Subcutaneous adipose tissue (tissue), 4 donors: ENCODE results near the gene SSBP3. TPM values are rescaled to one million over a fixed set of nuclear protein-coding genes. Genes with fewer than 3 reads are reported as not detected.

ENCODE experiments used
- CTCF ChIP-seq: fragments of 450-650 bp; IDR thresholded peaks from one replicate; pipeline ENCODE4 v1.5.1; 2016; ENCODE audit warnings: low read depth, mild to moderate bottlenecking, control low read depth, antibody characterized with exemption, moderate library complexity
- total RNA-seq, 4 donors: library from RNA; depleted of rRNA; stranded (reverse); fragments of >200 nt; gene quantifications; one replicate each; pipeline ENCODE4 v1.1.0, GENCODE V29; 2016

SSBP3 gene
- total RNA-seq, 4 donors from 2014 or later, result 19.7 to 28.1 (median 25.1) TPM

DNA sequence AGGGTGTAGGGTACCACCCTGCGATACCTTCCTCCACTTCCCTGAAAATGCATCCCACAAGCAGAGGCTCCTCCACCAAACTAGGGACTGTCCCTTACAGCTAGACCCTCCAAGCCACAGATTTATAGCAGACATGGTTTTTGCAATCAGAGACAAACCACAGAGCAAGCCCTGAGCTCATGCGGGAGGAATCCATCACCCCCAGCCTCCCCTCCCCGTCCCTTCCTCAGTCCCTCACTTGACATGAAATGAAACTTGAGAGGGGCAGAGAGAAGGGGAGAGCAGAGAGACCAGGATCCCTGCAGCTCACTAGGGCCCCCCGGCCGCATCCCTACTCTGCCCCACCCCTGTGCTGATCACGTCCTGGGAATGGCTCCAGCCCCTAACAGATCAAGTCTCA lies 111.3 kb downstream of the SSBP3 start:
- no peak for TF ChIP-seq CTCF

DNA sequence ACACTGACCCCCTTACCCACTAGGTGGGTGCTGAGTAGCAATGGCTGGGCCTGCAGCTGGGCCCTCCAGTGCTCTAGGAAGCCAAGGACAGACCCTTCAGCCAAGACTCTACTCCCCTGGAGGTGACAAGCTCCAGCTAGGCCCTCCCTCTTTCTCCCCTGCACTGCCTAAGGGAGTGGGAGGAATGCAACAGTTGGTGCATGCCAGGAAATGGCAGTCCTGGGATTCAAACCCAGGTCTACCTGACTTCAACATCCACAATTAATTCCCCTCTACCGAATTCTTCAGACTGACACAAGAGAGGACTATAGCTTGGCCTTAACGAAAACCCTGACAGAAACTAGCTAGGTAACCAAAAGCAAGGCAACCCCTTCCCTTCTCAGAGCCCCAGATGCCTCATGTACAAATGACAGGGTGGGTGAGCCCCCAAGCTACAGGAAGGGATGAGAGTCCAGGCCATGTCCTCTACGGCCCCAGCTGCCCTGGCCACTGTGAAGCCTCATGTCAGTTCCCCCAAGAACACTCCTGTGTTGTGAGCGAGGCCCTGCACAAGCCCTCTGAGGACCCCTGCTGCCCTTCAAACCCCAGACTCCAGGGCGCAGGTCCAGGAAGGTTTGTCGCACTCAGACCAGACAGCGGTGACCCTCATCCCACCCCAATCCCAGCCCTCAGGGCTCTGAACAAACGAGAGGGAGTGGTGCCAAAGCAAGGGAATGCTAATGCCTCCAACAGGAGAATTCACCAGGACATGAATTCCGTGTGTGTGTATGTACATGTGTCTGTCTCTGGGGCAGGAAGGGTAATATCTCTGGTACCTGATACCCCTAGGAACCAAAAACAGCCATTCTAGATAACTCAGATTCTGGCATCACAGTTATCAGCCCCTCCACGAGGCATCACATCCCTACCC lies 113.9 kb downstream of the SSBP3 start:
- no peak for TF ChIP-seq CTCF

DNA sequence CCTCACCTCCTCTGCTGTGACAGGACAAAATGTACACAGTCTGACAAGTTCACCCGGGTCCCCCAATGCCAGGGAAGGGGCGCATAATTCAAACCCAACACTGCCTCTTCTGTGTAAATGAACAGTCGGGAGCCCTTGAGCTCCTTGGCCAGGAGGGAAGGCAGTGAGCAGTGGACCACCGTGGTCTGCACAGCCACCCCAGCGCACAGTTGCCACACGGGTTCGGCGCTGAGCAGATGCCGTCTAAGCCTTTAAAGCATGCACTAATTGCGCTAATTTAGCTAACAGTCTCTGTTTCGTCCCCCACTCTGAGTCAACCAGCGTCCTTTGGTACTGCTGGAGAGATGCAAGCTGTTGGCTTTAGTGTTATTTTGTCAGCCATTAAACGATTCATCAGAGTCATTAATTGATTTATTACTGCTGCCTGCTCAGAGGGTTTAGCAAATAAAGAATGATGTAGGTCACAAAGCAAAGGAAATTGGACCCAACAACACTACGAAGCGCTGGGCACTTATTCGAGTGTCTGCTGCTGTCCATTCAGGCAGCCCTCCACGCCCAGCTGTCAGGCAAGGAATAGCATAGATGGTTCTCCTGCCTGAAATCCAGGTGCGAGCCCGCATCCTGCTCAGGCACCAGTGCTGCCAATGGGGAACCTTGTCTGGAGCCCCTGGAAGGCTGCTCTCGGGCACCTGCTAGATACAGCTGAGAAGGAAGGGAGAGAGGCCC lies 114.8 kb downstream of the SSBP3 start:
- TF ChIP-seq CTCF, result no peak

DNA sequence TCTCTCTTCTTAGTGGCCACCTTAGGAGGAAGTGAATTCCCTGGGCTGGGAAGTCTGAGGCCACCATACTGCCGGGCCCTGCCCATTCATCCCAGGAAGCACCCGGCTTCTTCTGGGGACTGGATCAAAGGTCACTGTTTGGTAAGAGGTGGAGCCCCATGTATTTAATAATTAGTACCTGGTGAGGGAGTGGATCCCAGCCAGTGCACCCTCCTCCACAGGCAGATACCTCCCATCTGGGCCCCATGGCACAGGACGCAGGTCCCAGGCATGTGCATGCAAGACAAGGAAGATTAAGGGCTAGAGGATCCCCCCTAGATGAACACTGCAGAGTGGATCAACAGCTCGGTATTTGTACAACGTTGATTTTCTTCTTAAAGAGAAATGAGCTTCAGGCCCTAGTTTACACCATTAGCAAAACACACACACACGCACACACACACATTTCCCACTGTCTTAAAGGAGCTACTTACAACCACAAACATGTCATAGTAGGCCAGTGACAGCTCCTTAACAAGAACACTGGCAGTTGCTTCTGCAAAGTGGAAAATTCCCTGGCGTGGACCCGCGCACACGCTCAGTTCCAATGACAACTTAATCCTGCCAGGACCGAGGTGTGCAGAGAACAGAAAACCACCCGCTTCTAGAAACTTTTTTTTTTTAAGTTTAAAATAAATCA lies 115.5 kb downstream of the SSBP3 start:
- no peak for TF ChIP-seq CTCF

GRCh38 chr1:54289712-54290233 lies 116.4 kb downstream of the SSBP3 start:
- no peak for TF ChIP-seq CTCF

DNA sequence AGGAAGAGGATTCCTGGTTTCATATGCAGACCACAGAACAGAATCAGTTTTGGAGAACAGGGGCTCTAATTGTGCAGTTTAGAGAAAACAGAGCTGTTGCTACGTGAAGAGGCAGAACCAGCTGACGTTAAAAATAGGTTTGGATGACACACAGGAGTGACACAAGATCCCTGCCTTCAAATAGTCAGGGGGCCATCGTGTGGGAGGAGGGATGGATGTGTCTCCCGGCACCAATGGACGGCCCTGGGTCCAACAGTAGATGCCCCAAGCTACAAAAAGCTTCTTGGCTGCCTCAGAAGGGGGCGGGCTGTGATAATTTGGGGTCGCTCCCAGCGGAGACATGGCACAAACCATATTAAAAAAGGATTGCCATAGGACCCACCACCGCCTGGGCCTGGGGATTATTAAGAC lies 118.4 kb downstream of the SSBP3 start:
- TF ChIP-seq CTCF, result no peak
